ENCODE data around the gene CD3E. TPM values are rescaled to one million over a fixed set of nuclear protein-coding genes. Genes with fewer than 3 reads are reported as not detected.

CD3E gene
- total RNA-seq, 1 experiment from 2014 or later, result not detected

GRCh38 chr11:118283037-118283636 lies 21.4 kb upstream of the CD3E start:
- no peaks in the 10 kb centered on the region for H3K36me3 Mint-ChIP-seq (ENCODE audit: insufficient read depth, unreplicated experiment)
- H3K27ac Mint-ChIP-seq (ENCODE audit: unreplicated experiment), result no peak overlapping the region
- CTCF ChIA-PET, result no interaction called here
- BruUV-seq (replicated peaks), result no TSS peak
- no peaks in the 10 kb centered on the region for H3K9me3 Mint-ChIP-seq (ENCODE audit: low read depth, unreplicated experiment)
- peaks cover 7% of the 10 kb centered on the region for H3K4me1 Mint-ChIP-seq (ENCODE audit: low read depth, unreplicated experiment)
- DNase-seq, result no peak
- no peak for TF ChIP-seq CTCF (IDR thresholded peaks at IDR 0.05; ENCODE audit: unreplicated experiment)
- intact Hi-C loops (cut with micrococcal nuclease; ENCODE audit: unreplicated experiment), result no loop called here
- no peak overlapping the region for H3K4me3 Mint-ChIP-seq (ENCODE audit: low read depth, unreplicated experiment)
- no peaks in the 10 kb centered on the region for H3K27me3 Mint-ChIP-seq (ENCODE audit: unreplicated experiment)

- Mint-ChIP-seq H3K4me3 (ENCODE audit: low read depth, unreplicated experiment) (no peak overlapping the region), H3K27ac (ENCODE audit: unreplicated experiment) (no peak overlapping the region), H3K27me3 (ENCODE audit: unreplicated experiment) (no peaks in the 10 kb centered on the region), H3K9me3 (ENCODE audit: low read depth, unreplicated experiment) (no peaks in the 10 kb centered on the region), H3K4me1 (ENCODE audit: low read depth, unreplicated experiment) (peaks cover 3% of the 10 kb centered on the region), H3K36me3 (ENCODE audit: insufficient read depth, unreplicated experiment) (no peaks in the 10 kb centered on the region)
- no peak for DNase-seq
- TF ChIP-seq CTCF (IDR thresholded peaks at IDR 0.05; ENCODE audit: unreplicated experiment), result no peak
- CTCF ChIA-PET, result no interaction called here
- intact Hi-C loops (cut with micrococcal nuclease; ENCODE audit: unreplicated experiment), result no loop called here
- no TSS peak for BruUV-seq (replicated peaks)
Measured at GRCh38 chr11:118283756-118284350, 20.7 kb upstream of the CD3E start.

GRCh38 chr11:118286545-118286944 lies 18.0 kb upstream of the CD3E start:
- CTCF ChIA-PET, result interaction anchor here (0.6 kb wide), 3 partner anchors 24 to 1860 kb away, joined by 3 to 5 read pairs (median 4); no protein-coding TSS in a partner anchor
- no peak for DNase-seq
- no TSS peak for BruUV-seq (replicated peaks)
- Mint-ChIP-seq H3K9me3 (ENCODE audit: low read depth, unreplicated experiment) (no peaks in the 10 kb centered on the region), H3K36me3 (ENCODE audit: insufficient read depth, unreplicated experiment) (no peaks in the 10 kb centered on the region), H3K4me3 (ENCODE audit: low read depth, unreplicated experiment) (no peak overlapping the region), H3K27ac (ENCODE audit: unreplicated experiment) (no peak overlapping the region), H3K27me3 (ENCODE audit: unreplicated experiment) (no peaks in the 10 kb centered on the region), H3K4me1 (ENCODE audit: low read depth, unreplicated experiment) (peaks cover 20% of the 10 kb centered on the region)
- TF ChIP-seq CTCF (IDR thresholded peaks at IDR 0.05; ENCODE audit: unreplicated experiment), result no peak
- intact Hi-C loops (cut with micrococcal nuclease; ENCODE audit: unreplicated experiment), result no loop called here

GRCh38 chr11:118287006-118287405 lies 17.5 kb upstream of the CD3E start:
- intact Hi-C loops (cut with micrococcal nuclease; ENCODE audit: unreplicated experiment), result no loop called here
- Mint-ChIP-seq H3K36me3 (ENCODE audit: insufficient read depth, unreplicated experiment) (no peaks in the 10 kb centered on the region), H3K27me3 (ENCODE audit: unreplicated experiment) (no peaks in the 10 kb centered on the region), H3K9me3 (ENCODE audit: low read depth, unreplicated experiment) (no peaks in the 10 kb centered on the region), H3K4me3 (ENCODE audit: low read depth, unreplicated experiment) (no peak overlapping the region), H3K4me1 (ENCODE audit: low read depth, unreplicated experiment) (peaks cover 25% of the 10 kb centered on the region), H3K27ac (ENCODE audit: unreplicated experiment) (no peak overlapping the region)
- BruUV-seq (replicated peaks), result no TSS peak
- no peak for TF ChIP-seq CTCF (IDR thresholded peaks at IDR 0.05; ENCODE audit: unreplicated experiment)
- CTCF ChIA-PET, result interaction anchor here (0.6 kb wide), 2 partner anchors 25 to 1860 kb away, joined by 3 to 4 read pairs; no protein-coding TSS in a partner anchor
- no peak for DNase-seq

Data from Calu3 (cell line).